Breast epithelium (tissue), 3 donors: ENCODE data around the gene FOXN3.

Source experiments
- CTCF ChIP-seq, 3 donors: fragments of 450-650 bp; IDR thresholded peaks; one replicate each; pipeline ENCODE4 v1.5.1; 2016 to 2017; ENCODE audit warnings: antibody characterized with exemption in 3 of 3, mild to moderate bottlenecking in 3 of 3, moderate library complexity in 3 of 3
- POLR2A ChIP-seq: fragments of 450-650 bp; IDR thresholded peaks from one replicate; pipeline ENCODE4 v1.6.1; 2016; ENCODE audit warnings: antibody characterized with exemption, mild to moderate bottlenecking, moderate library complexity
- POLR2AphosphoS5 ChIP-seq, 3 donors: sonication (generic); formaldehyde crosslinking; IDR thresholded peaks; one replicate each; pipeline ENCODE4 v1.6.1; 2017; ENCODE audit warnings: antibody characterized with exemption in 3 of 3

DNA sequence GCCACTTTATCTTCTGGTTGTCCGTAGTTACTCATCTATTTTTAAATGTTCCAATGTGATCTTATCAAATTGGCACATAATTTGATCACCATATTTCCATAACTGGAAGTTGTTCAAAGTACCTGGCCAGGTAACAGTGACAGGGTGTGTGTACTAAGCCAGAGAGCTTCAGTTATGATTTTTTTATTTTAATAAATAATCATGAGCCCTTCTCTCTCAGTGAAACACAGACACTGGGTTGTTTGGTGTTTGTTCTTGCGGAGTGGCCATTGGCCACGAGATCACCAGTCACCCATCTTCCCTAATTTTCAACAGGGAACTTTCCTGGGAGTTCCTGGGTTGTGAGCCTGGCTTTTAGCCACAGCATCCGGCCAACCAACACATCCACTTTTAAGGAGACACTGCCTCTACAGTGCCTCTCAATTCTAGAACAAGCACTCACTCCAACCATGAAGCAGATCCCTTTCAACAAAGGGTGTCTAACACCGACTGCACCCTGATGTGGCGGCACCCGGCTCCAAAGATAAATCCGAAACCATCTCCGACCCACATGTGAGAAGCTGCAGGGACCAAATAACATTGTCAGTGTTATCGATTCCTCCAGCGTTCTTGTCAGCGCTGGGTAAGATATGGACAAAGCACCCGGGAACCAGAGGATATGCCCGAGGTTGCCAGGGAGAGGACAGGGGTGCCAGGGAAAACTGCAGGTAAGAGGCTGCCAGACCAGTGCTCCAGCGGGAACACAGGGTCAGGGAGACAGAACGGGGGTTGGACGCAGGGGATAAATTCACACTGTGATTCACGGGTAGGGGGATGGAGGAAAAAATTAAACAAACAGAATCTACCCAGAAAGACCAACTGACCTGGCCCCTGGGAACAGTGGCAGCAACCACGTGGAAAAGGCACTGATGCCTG, 49.9 kb downstream of the FOXN3 start:
- TF ChIP-seq CTCF (IDR thresholded peaks at IDR 0.05) (no peak), POLR2A (no peak), POLR2AphosphoS5 (IDR thresholded peaks at IDR 0.05) (no peak)
